ENCODE measurements around the gene GCDH. TPM values are rescaled to one million over a fixed set of nuclear protein-coding genes. Genes with fewer than 3 reads are reported as not detected.
A peak's percentile ranks its signal among the peaks of the same experiment; 100 is the strongest.

Gene GCDH
- total RNA-seq, 2 experiments from 2014 or later = 31.5 to 48.7 TPM

GRCh38 chr19:12937093-12937926 is 46.4 kb downstream of the GCDH start:
- intact Hi-C loops (cut with micrococcal nuclease; ENCODE audit: unreplicated experiment) = loop anchor here (5.0 kb wide), 1 partner anchor 100 kb away; the partner anchor contains the start of gene MAST1
- Histone ChIP-seq H3K9me3 (ENCODE audit: low read length) (no peaks in the 10 kb centered on the region), H3K4me1 (ENCODE audit: insufficient read depth, low read length, poor library complexity, severe bottlenecking) (peaks cover 64% of the 10 kb centered on the region), H3K27ac (ENCODE audit: low read depth, low read length, poor library complexity, severe bottlenecking) (peak overlapping the region; percentile 94), H3K79me2 (ENCODE audit: insufficient read depth, low read depth, low read length) (peaks cover 51% of the 10 kb centered on the region), H3K36me3 (ENCODE audit: insufficient read depth, low read length) (peaks cover 38% of the 10 kb centered on the region), H4K20me1 (ENCODE audit: insufficient read depth, low read length) (peaks cover 29% of the 10 kb centered on the region), H3K4me3 (ENCODE audit: low read depth, low read length, poor library complexity, severe bottlenecking) (peak overlapping the region; percentile 98), H3K4me2 (ENCODE audit: low read length) (peak overlapping the region; percentile 93), H2AFZ (ENCODE audit: low read length) (peak overlapping the region; percentile 75; the same call in 1 of the 2 replicates), H3K9me2 (ENCODE audit: insufficient read depth, low read length) (no peaks in the 10 kb centered on the region)
- CTCF ChIA-PET (ENCODE audit: unreplicated experiment) = no interaction called here
- peak; percentile 67 for DNase-seq (ENCODE audit: low spot score)
- BruUV-seq (replicated peaks) = TSS peak; percentile 94
- POLR2A ChIA-PET = interaction anchor here (0.6 to 1.2 kb wide), 6 partner anchors 10 to 1815 kb away, joined by 3 to 6 read pairs (median 4); no protein-coding TSS in a partner anchor
- TF ChIP-seq EZH2phosphoT487 (IDR thresholded peaks at IDR 0.05; ENCODE audit: borderline replicate concordance, low read depth, low read length) = no peak
- TF ChIP-seq, protein P1, sequence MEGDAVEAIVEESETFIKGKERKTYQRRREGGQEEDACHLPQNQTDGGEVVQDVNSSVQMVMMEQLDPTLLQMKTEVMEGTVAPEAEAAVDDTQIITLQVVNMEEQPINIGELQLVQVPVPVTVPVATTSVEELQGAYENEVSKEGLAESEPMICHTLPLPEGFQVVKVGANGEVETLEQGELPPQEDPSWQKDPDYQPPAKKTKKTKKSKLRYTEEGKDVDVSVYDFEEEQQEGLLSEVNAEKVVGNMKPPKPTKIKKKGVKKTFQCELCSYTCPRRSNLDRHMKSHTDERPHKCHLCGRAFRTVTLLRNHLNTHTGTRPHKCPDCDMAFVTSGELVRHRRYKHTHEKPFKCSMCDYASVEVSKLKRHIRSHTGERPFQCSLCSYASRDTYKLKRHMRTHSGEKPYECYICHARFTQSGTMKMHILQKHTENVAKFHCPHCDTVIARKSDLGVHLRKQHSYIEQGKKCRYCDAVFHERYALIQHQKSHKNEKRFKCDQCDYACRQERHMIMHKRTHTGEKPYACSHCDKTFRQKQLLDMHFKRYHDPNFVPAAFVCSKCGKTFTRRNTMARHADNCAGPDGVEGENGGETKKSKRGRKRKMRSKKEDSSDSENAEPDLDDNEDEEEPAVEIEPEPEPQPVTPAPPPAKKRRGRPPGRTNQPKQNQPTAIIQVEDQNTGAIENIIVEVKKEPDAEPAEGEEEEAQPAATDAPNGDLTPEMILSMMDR (conservative IDR thresholded peaks at IDR 0.05; ENCODE audit: low read length) = 0 out of 2 replicates have a peak, but pooled peaks have one; percentile 19

DNA sequence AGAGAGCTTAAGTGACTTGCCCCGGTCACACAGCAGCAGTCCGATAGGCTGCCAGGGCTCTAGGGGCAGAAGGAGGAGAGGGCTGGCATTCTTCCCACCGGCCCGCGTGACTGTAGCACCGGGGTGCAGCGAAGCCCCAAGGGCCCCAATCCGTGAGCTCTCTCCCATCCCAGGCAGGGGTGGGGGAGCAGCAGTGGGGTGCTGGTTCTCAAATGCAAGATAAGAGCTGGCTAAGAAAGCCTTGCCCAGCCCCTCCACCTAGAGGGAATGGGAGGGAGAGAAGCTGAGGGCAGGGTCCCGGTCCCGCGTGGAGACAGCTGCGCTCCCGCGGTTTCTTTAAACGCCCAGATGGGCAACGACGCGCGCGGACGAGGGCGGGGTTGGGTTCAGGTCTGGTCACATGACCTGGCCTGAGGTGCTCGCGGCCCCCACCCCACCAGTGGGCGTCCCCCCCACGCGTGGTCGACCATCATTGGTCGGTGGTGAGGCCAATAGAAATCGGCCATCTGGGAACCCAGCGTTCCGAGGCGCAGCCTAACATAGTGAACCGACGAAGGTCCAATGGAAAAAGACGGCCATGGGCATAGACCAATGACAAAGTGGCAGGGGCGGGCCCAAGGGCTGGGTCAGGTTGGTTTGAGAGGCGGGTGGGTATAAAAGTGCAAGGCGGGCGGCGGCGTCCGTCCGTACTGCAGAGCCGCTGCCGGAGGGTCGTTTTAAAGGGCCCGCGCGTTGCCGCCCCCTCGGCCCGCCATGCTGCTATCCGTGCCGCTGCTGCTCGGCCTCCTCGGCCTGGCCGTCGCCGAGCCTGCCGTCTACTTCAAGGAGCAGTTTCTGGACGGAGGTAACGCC is 47.2 kb downstream of the GCDH start, which contains the start of gene CALR:
Gene CALR, plus strand, starts transcription at position 683 of the 852 bp plus-strand sequence. Its CDS starts 71 bp downstream, at position 754.
- H3K9me3 ChIP-seq (ENCODE audit: low read length) = no peaks in the 10 kb centered on the region
- peak within 1 kb of the TSS; percentile 93 for H3K4me2 ChIP-seq (ENCODE audit: low read length)
- ChIA-PET CTCF (ENCODE audit: unreplicated experiment) (no interaction called here), POLR2A (interaction anchor here (0.6 to 1.2 kb wide), 4 partner anchors 10 to 60 kb away, joined by 3 to 6 read pairs (median 4); no protein-coding TSS in a partner anchor)
- intact Hi-C loops (cut with micrococcal nuclease; ENCODE audit: unreplicated experiment) = loop anchor here (1.0 to 5.0 kb wide), 2 partner anchors 57 to 101 kb away; partner anchors contain the start of genes DNASE2 and MAST1
- peaks cover 23% of the 10 kb centered on the region for H4K20me1 ChIP-seq (ENCODE audit: insufficient read depth, low read length)
- H3K36me3 ChIP-seq (ENCODE audit: insufficient read depth, low read length) = peaks cover 47% of the 10 kb centered on the region
- DNase-seq (ENCODE audit: low spot score) = peak; percentile 100
- peaks cover 46% of the 10 kb centered on the region for H3K79me2 ChIP-seq (ENCODE audit: insufficient read depth, low read depth, low read length)
- TF ChIP-seq, protein P1 (conservative IDR thresholded peaks at IDR 0.05; ENCODE audit: low read length) = peak; percentile 15; the same call in 1 of the 2 replicates
- TF ChIP-seq EZH2phosphoT487 (IDR thresholded peaks at IDR 0.05; ENCODE audit: borderline replicate concordance, low read depth, low read length) = no peak
- H3K4me1 ChIP-seq (ENCODE audit: insufficient read depth, low read length, poor library complexity, severe bottlenecking) = peaks cover 67% of the 10 kb centered on the region
- no TSS peak for BruUV-seq (replicated peaks)
- no peaks in the 10 kb centered on the region for H3K9me2 ChIP-seq (ENCODE audit: insufficient read depth, low read length)
- H3K4me3 ChIP-seq (ENCODE audit: low read depth, low read length, poor library complexity, severe bottlenecking) = peak within 1 kb of the TSS; percentile 98
- peak within 1 kb of the TSS; percentile 94 for H3K27ac ChIP-seq (ENCODE audit: low read depth, low read length, poor library complexity, severe bottlenecking)
- peak within 1 kb of the TSS; percentile 47 for H2AFZ ChIP-seq (ENCODE audit: low read length)

All from OCI-LY7 (cell line).